Neural progenitor cell (in vitro differentiated cells): ENCODE data around the gene CMAS.

Experiments used
- CTCF ChIP-seq: fragments of 200-600 bp; sonication (generic); IDR thresholded peaks from 2 replicates; pipeline ENCODE4 v1.5.1; 2017; ENCODE audit warnings: antibody characterized with exemption, mild to moderate bottlenecking
- EZH2 ChIP-seq: fragments of 200-600 bp; sonication (generic); IDR thresholded peaks from 2 replicates; pipeline ENCODE4 v1.6.1; 2017; ENCODE audit warnings: antibody characterized with exemption, mild to moderate bottlenecking, moderate library complexity
- EZH2phosphoT487 ChIP-seq: fragments of 200-600 bp; sonication (generic); IDR thresholded peaks from 2 replicates; pipeline ENCODE4 v1.6.1; 2017; ENCODE audit warnings: antibody characterized with exemption

- TF ChIP-seq EZH2phosphoT487 (no peak), CTCF (no peak), EZH2 (no peak)
These were observed 8.1 kb downstream of the CMAS start for GRCh38 chr12:22054155-22054554.
